Neural cell (in vitro differentiated cells): ENCODE data around the gene GJD2.

Source experiments
- CTCF ChIP-seq: fragments of 450-650 bp; IDR thresholded peaks from 2 replicates; pipeline ENCODE4 v1.5.1; 2014; ENCODE audit warnings: antibody characterized with exemption, mild to moderate bottlenecking, moderate library complexity; ENCODE audit not compliant: poor library complexity, severe bottlenecking
- EP300 ChIP-seq: fragments of 450-650 bp; conservative IDR thresholded peaks from 2 replicates; pipeline ENCODE4 v1.6.1; 2014; ENCODE audit warnings: antibody characterized with exemption, mild to moderate bottlenecking, moderate library complexity; ENCODE audit not compliant: poor library complexity, severe bottlenecking
- EZH2 ChIP-seq: fragments of 200-600, 300-800 bp; shearing (Covaris generic), sonication (generic); IDR thresholded peaks from 2 replicates; pipeline ENCODE4 v1.6.1; 2014; ENCODE audit warnings: antibody characterized with exemption, low read length, borderline replicate concordance, mild to moderate bottlenecking; ENCODE audit not compliant: insufficient read depth, poor library complexity, severe bottlenecking
- MXI1 ChIP-seq: fragments of 450-650 bp; conservative IDR thresholded peaks from 2 replicates; pipeline ENCODE4 v1.6.1; 2014; ENCODE audit warnings: antibody characterized with exemption, mild to moderate bottlenecking; ENCODE audit not compliant: poor library complexity, severe bottlenecking
- POLR2AphosphoS5 ChIP-seq: IDR thresholded peaks from 2 replicates; pipeline ENCODE4 v1.6.1; 2012
- REST ChIP-seq: IDR thresholded peaks from 2 replicates; pipeline ENCODE4 v1.6.1; 2012; ENCODE audit warnings: borderline replicate concordance
- SMC3 ChIP-seq: fragments of 450-650 bp; conservative IDR thresholded peaks from 2 replicates; pipeline ENCODE4 v1.6.1; 2014; ENCODE audit warnings: antibody characterized with exemption, mild to moderate bottlenecking, moderate library complexity; ENCODE audit not compliant: poor library complexity

- TF ChIP-seq POLR2AphosphoS5 (no peak), CTCF (no peak), EZH2 (no peak), EP300 (no peak), MXI1 (no peak), SMC3 (no peak), REST (no peak)
These were observed 28.6 kb upstream of the GJD2 start for GRCh38 chr15:34783431-34783830.
